Testis (tissue), 3 donors: ENCODE results near the gene FARS2. TPM values are rescaled to one million over a fixed set of nuclear protein-coding genes. Genes with fewer than 3 reads are reported as not detected.

Experiments
- DNase-seq: peaks from one replicate; pipeline ENCODE4 v3.0.0-alpha.2; 2019
- H3K27ac ChIP-seq, 2 donors: fragments of 200-600 bp; sonication (generic); one replicate each; pipeline ENCODE4 v1.5.1; 2019
- H3K27me3 ChIP-seq: fragments of 200-600 bp; sonication (generic); one replicate; pipeline ENCODE4 v1.5.1; 2019
- H3K36me3 ChIP-seq: fragments of 200-600 bp; sonication (generic); one replicate; pipeline ENCODE4 v1.5.1; 2017; ENCODE audit warnings: low read depth; ENCODE audit errors: missing control alignments
- H3K4me1 ChIP-seq: fragments of 200-600 bp; sonication (generic); one replicate; pipeline ENCODE4 v1.5.1; 2019
- H3K4me3 ChIP-seq, 2 donors: fragments of 200-600 bp; sonication (generic); one replicate each; pipeline ENCODE4 v1.5.1; 2017 to 2019
- H3K9me3 ChIP-seq: fragments of 200-600 bp; sonication (generic); one replicate; pipeline ENCODE4 v1.5.1; 2017
- CTCF ChIP-seq, 3 experiments: fragments of 450-650 bp in 2 of 3; fragments of 200-600 bp in 1 of 3; sonication (generic) in 1 of 3; IDR thresholded peaks; one replicate each; pipeline ENCODE4 v1.5.1; 2016 to 2019; ENCODE audit warnings: antibody characterized with exemption in 3 of 3, mild to moderate bottlenecking in 2 of 3, moderate library complexity in 1 of 3
- POLR2A ChIP-seq: fragments of 450-650 bp; IDR thresholded peaks from one replicate; pipeline ENCODE4 v1.6.1; 2017; ENCODE audit warnings: antibody characterized with exemption, mild to moderate bottlenecking, moderate library complexity
- WGBS, 2 donors: methylation state at CpG; one replicate each; pipeline ENCODE4 v1.1.5; 2018; 5-methylcytosine and 5-hydroxymethylcytosine counted together
- intact Hi-C: fragments of 100-400 bp; cut with DNase I; formaldehyde crosslinking; loops from one replicate; pipeline ENCODE4 v1.15.1; 2023; ENCODE audit warnings: low total_unique reads
- polyA plus RNA-seq: library from polyadenylated mRNA; stranded (reverse); fragments of 350-450 nt; fragmentation: Illumina TruSeq; extraction: RNeasy Lipid Tissue Mini Kit (QIAGEN cat#74804); gene quantifications from one replicate; pipeline ENCODE4 v1.2.3, GENCODE V29; 2014; ENCODE audit warnings: low read depth, low replicate concordance; ENCODE audit not compliant: insufficient read depth
- total RNA-seq, 2 donors: library from RNA; depleted of rRNA; stranded (reverse); fragments of >200 nt; gene quantifications; one replicate each; pipeline ENCODE4 v1.2.3, GENCODE V29; 2016

FARS2 gene
- total and polyA plus RNA-seq, 3 donors from 2014 or later, result 15.4 to 26.8 (median 22.1) TPM

- Histone ChIP-seq H3K9me3 (no peaks in the 10 kb centered on the region), H3K27me3 (no peaks in the 10 kb centered on the region), H3K4me3 (no peak overlapping the region), H3K4me1 (no peaks in the 10 kb centered on the region), H3K27ac (no peak overlapping the region), H3K36me3 (no peaks in the 10 kb centered on the region)
- TF ChIP-seq CTCF (IDR thresholded peaks at IDR 0.05), result no peak
- no peak for TF ChIP-seq POLR2A
- DNase-seq, result no peak
- intact Hi-C loops, result no loop called here
- 90 to 95% methylated on average over 4 of the region's 4 CpGs for WGBS, 2 donors
Measured at GRCh38 chr6:5423251-5423650, 161.9 kb downstream of the FARS2 start.

- no peak for DNase-seq
- Histone ChIP-seq H3K27ac (no peak overlapping the region), H3K4me3 (no peak overlapping the region), H3K27me3 (no peaks in the 10 kb centered on the region), H3K4me1 (no peaks in the 10 kb centered on the region), H3K9me3 (no peaks in the 10 kb centered on the region), H3K36me3 (no peaks in the 10 kb centered on the region)
- TF ChIP-seq CTCF (IDR thresholded peaks at IDR 0.05) (no peak), POLR2A (no peak)
- intact Hi-C loops, result no loop called here
- WGBS, 2 donors, result 91 to 95% methylated on average over 6 of the region's 6 CpGs
Measured at GRCh38 chr6:5424726-5425125, 163.4 kb downstream of the FARS2 start.

GRCh38 chr6:5425267-5425666 lies 164.0 kb downstream of the FARS2 start:
- H3K4me3 ChIP-seq, result no peak overlapping the region
- TF ChIP-seq CTCF (IDR thresholded peaks at IDR 0.05) (no peak), POLR2A (no peak)
- intact Hi-C loops, result no loop called here
- no peaks in the 10 kb centered on the region for H3K36me3 ChIP-seq
- no peak for DNase-seq
- 77 to 84% methylated on average over 6 to 7 of the region's 7 CpGs for WGBS, 2 donors
- H3K4me1 ChIP-seq, result no peaks in the 10 kb centered on the region
- no peak overlapping the region for H3K27ac ChIP-seq
- no peaks in the 10 kb centered on the region for H3K9me3 ChIP-seq
- no peaks in the 10 kb centered on the region for H3K27me3 ChIP-seq

GRCh38 chr6:5425797-5426196 lies 164.5 kb downstream of the FARS2 start:
- no peak for DNase-seq
- WGBS, 2 donors, result 88 to 93% methylated on average over 4 of the region's 4 CpGs
- intact Hi-C loops, result no loop called here
- Histone ChIP-seq H3K36me3 (no peaks in the 10 kb centered on the region), H3K4me3 (no peak overlapping the region), H3K4me1 (no peaks in the 10 kb centered on the region), H3K9me3 (no peaks in the 10 kb centered on the region), H3K27me3 (no peaks in the 10 kb centered on the region), H3K27ac (no peak overlapping the region)
- no peak for TF ChIP-seq CTCF (IDR thresholded peaks at IDR 0.05)
- no peak for TF ChIP-seq POLR2A

GRCh38 chr6:5427586-5427985 lies 166.3 kb downstream of the FARS2 start:
- Histone ChIP-seq H3K27ac (no peak overlapping the region), H3K4me3 (no peak overlapping the region), H3K9me3 (no peaks in the 10 kb centered on the region), H3K4me1 (no peaks in the 10 kb centered on the region), H3K27me3 (no peaks in the 10 kb centered on the region), H3K36me3 (no peaks in the 10 kb centered on the region)
- intact Hi-C loops, result no loop called here
- no peak for DNase-seq
- WGBS, 2 donors, result 85 to 86% methylated on average over 5 of the region's 5 CpGs
- TF ChIP-seq CTCF (IDR thresholded peaks at IDR 0.05) (no peak), POLR2A (no peak)
